ENCODE results near the gene CCSAP. TPM values are rescaled to one million over a fixed set of nuclear protein-coding genes. Genes with fewer than 3 reads are reported as not detected.

CCSAP gene
- total RNA-seq, 4 donors from 2014 or later = 7.2 to 18.1 (median 11.5) TPM

- no peak for DNase-seq (ENCODE audit: low spot score in 2 of 2)
- Histone ChIP-seq H3K9me3 (peaks cover 0 to 11% (median 0%) of the 10 kb centered on the region in 4 donors), H3K4me3 (peak overlapping the region; percentile 25 to 75 (median 60)), H3K27ac (peak overlapping the region; percentile 33 to 90 (median 87)), H3K4me1 (peaks cover 0 to 36% (median 16%) of the 10 kb centered on the region in 4 donors), H3K36me3 (peaks cover 0 to 13% (median 0%) of the 10 kb centered on the region in 3 donors), H3K27me3 (no peaks in the 10 kb centered on the region)
- no peak for TF ChIP-seq POLR2A (IDR thresholded peaks at IDR 0.05)
- TF ChIP-seq EP300 (IDR thresholded peaks at IDR 0.05) = no peak
- TF ChIP-seq CTCF (IDR thresholded peaks at IDR 0.05) = peak in 1 of 5 experiments; percentile 9
- 1 to 3% methylated on average over 15 to 20 of the region's 32 CpGs for WGBS, 2 donors
Observed at GRCh38 chr1:229271448-229272159, 71.2 kb downstream of the CCSAP start.

Small RNA genes lying within 50 kb of the gene (small RNA-seq; reads per million reads assigned to genes)
- not detected for gene RNU6-180P

Other genes with a start within 250 kb of the CCSAP start
- 10 to 100 TPM; 16.2 to 41.3 (median 31.2) TPM for gene RAB4A, start 71.9 kb downstream of the CCSAP start, total RNA-seq
- gene ACTA1, start 91.0 kb upstream of the CCSAP start, total RNA-seq = 1 to 10 TPM in 1 of 4 donors, under 1 TPM in 1, not detected in 2; 0.39 to 1.0 TPM
- gene NUP133, start 165.3 kb upstream of the CCSAP start, total RNA-seq = 10 to 100 TPM; 24.9 to 56.1 (median 43.2) TPM
- 10 to 100 TPM; 24.7 to 39.1 (median 27.2) TPM for gene ABCB10, start 215.7 kb upstream of the CCSAP start, total RNA-seq

All from tibial nerve (tissue), 4 donors.